ENCODE results near the gene KCNQ1OT1. TPM values are rescaled to one million over a fixed set of nuclear protein-coding genes. Genes with fewer than 3 reads are reported as not detected.

The KCNQ1OT1 gene
- total RNA-seq, 1 experiment from 2014 or later = 2.4 TPM

DNA sequence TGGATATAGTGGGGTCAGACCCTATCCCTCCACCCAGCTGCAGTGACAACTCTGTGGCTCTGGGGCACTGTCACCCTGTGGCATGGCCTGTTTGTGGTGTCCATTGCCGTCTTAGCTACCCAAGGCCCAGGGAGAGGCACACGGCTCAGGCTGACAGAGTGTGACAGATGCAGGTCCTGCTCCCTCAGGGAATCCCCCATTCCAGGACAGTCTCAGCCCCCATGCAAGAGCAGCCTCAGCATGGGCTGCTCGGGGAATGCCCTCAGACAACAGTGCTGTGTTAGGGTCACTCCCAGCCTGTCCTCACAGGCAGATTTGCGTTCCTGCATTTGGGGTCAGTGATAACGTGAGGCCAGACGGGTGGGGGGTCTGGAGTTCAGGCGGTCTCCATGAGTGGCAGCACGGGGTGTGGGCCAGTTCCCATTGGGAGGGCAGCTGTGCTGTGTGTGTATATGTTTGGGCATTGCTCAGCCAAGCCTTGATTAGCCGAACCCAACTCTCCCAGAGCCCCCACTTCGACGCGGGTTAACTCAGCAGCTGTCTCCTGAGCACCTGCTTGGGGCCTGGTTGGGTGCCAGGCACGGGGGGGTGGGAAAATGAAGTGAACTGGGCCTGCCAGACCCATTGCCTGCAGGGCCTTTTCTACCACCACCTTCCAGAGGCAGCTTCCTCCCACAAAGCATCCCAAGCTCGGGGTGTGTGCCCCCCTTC is 5.3 kb upstream of the KCNQ1OT1 start:
- H3K9me3 Mint-ChIP-seq = peaks cover 20% of the 10 kb centered on the region
- ChIA-PET POLR2A (no interaction called here), CTCF (no interaction called here)
- H3K27ac Mint-ChIP-seq = no peak overlapping the region
- H3K4me1 Mint-ChIP-seq = peaks cover 30% of the 10 kb centered on the region
- DNase-seq (ENCODE audit: low spot score) (no peak), ATAC-seq (no peak)
- H3K4me3 Mint-ChIP-seq = no peak overlapping the region
- H3K36me3 Mint-ChIP-seq = peaks cover 13% of the 10 kb centered on the region
- TF ChIP-seq, protein P1, sequence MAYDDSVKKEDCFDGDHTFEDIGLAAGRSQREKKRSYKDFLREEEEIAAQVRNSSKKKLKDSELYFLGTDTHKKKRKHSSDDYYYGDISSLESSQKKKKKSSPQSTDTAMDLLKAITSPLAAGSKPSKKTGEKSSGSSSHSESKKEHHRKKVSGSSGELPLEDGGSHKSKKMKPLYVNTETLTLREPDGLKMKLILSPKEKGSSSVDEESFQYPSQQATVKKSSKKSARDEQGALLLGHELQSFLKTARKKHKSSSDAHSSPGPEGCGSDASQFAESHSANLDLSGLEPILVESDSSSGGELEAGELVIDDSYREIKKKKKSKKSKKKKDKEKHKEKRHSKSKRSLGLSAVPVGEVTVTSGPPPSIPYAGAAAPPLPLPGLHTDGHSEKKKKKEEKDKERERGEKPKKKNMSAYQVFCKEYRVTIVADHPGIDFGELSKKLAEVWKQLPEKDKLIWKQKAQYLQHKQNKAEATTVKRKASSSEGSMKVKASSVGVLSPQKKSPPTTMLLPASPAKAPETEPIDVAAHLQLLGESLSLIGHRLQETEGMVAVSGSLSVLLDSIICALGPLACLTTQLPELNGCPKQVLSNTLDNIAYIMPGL (CRISPR knock-in tag; IDR thresholded peaks at IDR 0.05) = no peak
- TF ChIP-seq TEAD4 (CRISPR knock-in tag; IDR thresholded peaks at IDR 0.05) (no peak), MYBL2 (CRISPR knock-in tag; IDR thresholded peaks at IDR 0.05) (no peak), NFE2L1 (CRISPR knock-in tag; IDR thresholded peaks at IDR 0.05) (no peak)
- TF ChIP-seq, protein P2, sequence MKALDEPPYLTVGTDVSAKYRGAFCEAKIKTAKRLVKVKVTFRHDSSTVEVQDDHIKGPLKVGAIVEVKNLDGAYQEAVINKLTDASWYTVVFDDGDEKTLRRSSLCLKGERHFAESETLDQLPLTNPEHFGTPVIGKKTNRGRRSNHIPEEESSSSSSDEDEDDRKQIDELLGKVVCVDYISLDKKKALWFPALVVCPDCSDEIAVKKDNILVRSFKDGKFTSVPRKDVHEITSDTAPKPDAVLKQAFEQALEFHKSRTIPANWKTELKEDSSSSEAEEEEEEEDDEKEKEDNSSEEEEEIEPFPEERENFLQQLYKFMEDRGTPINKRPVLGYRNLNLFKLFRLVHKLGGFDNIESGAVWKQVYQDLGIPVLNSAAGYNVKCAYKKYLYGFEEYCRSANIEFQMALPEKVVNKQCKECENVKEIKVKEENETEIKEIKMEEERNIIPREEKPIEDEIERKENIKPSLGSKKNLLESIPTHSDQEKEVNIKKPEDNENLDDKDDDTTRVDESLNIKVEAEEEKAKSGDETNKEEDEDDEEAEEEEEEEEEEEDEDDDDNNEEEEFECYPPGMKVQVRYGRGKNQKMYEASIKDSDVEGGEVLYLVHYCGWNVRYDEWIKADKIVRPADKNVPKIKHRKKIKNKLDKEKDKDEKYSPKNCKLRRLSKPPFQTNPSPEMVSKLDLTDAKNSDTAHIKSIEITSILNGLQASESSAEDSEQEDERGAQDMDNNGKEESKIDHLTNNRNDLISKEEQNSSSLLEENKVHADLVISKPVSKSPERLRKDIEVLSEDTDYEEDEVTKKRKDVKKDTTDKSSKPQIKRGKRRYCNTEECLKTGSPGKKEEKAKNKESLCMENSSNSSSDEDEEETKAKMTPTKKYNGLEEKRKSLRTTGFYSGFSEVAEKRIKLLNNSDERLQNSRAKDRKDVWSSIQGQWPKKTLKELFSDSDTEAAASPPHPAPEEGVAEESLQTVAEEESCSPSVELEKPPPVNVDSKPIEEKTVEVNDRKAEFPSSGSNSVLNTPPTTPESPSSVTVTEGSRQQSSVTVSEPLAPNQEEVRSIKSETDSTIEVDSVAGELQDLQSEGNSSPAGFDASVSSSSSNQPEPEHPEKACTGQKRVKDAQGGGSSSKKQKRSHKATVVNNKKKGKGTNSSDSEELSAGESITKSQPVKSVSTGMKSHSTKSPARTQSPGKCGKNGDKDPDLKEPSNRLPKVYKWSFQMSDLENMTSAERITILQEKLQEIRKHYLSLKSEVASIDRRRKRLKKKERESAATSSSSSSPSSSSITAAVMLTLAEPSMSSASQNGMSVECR (CRISPR knock-in tag; IDR thresholded peaks at IDR 0.05; ENCODE audit: borderline replicate concordance) = no peak
- TF ChIP-seq, protein P3, sequence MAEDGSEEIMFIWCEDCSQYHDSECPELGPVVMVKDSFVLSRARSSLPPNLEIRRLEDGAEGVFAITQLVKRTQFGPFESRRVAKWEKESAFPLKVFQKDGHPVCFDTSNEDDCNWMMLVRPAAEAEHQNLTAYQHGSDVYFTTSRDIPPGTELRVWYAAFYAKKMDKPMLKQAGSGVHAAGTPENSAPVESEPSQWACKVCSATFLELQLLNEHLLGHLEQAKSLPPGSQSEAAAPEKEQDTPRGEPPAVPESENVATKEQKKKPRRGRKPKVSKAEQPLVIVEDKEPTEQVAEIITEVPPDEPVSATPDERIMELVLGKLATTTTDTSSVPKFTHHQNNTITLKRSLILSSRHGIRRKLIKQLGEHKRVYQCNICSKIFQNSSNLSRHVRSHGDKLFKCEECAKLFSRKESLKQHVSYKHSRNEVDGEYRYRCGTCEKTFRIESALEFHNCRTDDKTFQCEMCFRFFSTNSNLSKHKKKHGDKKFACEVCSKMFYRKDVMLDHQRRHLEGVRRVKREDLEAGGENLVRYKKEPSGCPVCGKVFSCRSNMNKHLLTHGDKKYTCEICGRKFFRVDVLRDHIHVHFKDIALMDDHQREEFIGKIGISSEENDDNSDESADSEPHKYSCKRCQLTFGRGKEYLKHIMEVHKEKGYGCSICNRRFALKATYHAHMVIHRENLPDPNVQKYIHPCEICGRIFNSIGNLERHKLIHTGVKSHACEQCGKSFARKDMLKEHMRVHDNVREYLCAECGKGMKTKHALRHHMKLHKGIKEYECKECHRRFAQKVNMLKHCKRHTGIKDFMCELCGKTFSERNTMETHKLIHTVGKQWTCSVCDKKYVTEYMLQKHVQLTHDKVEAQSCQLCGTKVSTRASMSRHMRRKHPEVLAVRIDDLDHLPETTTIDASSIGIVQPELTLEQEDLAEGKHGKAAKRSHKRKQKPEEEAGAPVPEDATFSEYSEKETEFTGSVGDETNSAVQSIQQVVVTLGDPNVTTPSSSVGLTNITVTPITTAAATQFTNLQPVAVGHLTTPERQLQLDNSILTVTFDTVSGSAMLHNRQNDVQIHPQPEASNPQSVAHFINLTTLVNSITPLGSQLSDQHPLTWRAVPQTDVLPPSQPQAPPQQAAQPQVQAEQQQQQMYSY (CRISPR knock-in tag; IDR thresholded peaks at IDR 0.05) = no peak
- H3K27me3 Mint-ChIP-seq (ENCODE audit: low read depth) = peaks cover 90% of the 10 kb centered on the region

DNA sequence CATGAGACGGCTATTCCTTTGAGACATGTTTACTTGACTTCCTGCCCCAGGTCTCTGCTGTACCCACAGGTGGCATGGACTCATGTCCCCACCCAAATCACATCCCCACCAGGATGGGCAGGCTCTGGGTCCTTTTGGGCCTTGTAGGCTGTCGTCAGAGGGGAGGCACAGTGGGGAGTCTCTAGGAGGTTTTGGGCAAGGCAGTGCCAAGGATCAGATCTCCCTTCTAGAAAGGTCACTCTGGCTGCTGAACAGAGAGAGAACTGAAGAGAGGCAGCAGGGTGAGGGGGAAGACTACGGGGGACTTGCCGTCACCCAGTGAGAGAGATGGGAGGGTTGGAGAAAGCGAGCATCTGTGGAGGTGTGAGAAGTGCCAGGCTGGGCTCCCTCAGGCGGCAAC is 4.6 kb upstream of the KCNQ1OT1 start:
- Mint-ChIP-seq H3K27ac (no peak overlapping the region), H3K9me3 (peaks cover 14% of the 10 kb centered on the region), H3K4me1 (peaks cover 30% of the 10 kb centered on the region), H3K27me3 (ENCODE audit: low read depth) (peaks cover 83% of the 10 kb centered on the region), H3K4me3 (no peak overlapping the region), H3K36me3 (peaks cover 8% of the 10 kb centered on the region)
- TF ChIP-seq, protein P4, sequence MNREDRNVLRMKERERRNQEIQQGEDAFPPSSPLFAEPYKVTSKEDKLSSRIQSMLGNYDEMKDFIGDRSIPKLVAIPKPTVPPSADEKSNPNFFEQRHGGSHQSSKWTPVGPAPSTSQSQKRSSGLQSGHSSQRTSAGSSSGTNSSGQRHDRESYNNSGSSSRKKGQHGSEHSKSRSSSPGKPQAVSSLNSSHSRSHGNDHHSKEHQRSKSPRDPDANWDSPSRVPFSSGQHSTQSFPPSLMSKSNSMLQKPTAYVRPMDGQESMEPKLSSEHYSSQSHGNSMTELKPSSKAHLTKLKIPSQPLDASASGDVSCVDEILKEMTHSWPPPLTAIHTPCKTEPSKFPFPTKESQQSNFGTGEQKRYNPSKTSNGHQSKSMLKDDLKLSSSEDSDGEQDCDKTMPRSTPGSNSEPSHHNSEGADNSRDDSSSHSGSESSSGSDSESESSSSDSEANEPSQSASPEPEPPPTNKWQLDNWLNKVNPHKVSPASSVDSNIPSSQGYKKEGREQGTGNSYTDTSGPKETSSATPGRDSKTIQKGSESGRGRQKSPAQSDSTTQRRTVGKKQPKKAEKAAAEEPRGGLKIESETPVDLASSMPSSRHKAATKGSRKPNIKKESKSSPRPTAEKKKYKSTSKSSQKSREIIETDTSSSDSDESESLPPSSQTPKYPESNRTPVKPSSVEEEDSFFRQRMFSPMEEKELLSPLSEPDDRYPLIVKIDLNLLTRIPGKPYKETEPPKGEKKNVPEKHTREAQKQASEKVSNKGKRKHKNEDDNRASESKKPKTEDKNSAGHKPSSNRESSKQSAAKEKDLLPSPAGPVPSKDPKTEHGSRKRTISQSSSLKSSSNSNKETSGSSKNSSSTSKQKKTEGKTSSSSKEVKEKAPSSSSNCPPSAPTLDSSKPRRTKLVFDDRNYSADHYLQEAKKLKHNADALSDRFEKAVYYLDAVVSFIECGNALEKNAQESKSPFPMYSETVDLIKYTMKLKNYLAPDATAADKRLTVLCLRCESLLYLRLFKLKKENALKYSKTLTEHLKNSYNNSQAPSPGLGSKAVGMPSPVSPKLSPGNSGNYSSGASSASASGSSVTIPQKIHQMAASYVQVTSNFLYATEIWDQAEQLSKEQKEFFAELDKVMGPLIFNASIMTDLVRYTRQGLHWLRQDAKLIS (CRISPR knock-in tag; IDR thresholded peaks at IDR 0.05; ENCODE audit: borderline replicate concordance) = no peak
- TF ChIP-seq GABPB1 (CRISPR knock-in tag; IDR thresholded peaks at IDR 0.05) (no peak), ZBTB21 (CRISPR knock-in tag; IDR thresholded peaks at IDR 0.05; ENCODE audit: borderline replicate concordance) (no peak)
- POLR2A ChIA-PET = no interaction called here
- DNase-seq (ENCODE audit: low spot score) (no peak), ATAC-seq (no peak)
- CTCF ChIA-PET = no interaction called here
